SK-N-SH (cell line): Measurements from ENCODE around the gene COQ9. TPM values are rescaled to one million over a fixed set of nuclear protein-coding genes. Genes with fewer than 3 reads are reported as not detected.
A peak's percentile ranks its signal among the peaks of the same experiment; 100 is the strongest.

Experiments
- CTCF ChIA-PET: fragments of 300-600, 350-600 bp; formaldehyde crosslinking; extraction: SDS; loops from one replicate; lab custom pipeline; 2021; lab: Yijun Ruan, JAX
- POLR2A ChIA-PET: fragments of 350-600 bp; sonication (Branson Sonifier 250); formaldehyde crosslinking; extraction: SDS; loops from one replicate; lab custom pipeline; 2020; ENCODE audit warnings: antibody characterized with exemption, inconsistent platforms; lab: Yijun Ruan, JAX
- DNase-seq: peaks from one replicate; pipeline ENCODE4 v3.0.0; 2012
- H2AFZ ChIP-seq: fragments of 200-600 bp; sonication (generic); 2 replicates; pipeline ENCODE4 v1.8.1; 2016; ENCODE audit warnings: antibody characterized with exemption, mild to moderate bottlenecking, low read depth
- H3F3A ChIP-seq: fragments of 200-600 bp; sonication (generic); replicated peaks from 2 replicates; pipeline ENCODE3; 2016; ENCODE audit warnings: antibody characterized with exemption, mild to moderate bottlenecking; ENCODE audit not compliant: insufficient read depth
- H3K27ac ChIP-seq, 2 experiments: fragments of 200-500 bp in 1 of 2; fragments of 200-600 bp in 1 of 2; sonication (Bioruptor generic) in 1 of 2; sonication (generic), shearing (Covaris generic) in 1 of 2; 2 replicates each; pipeline versions ENCODE4 v1.5.1 to v1.6.1; 2014 to 2016; ENCODE audit warnings: low read depth in 2 of 2, inconsistent platforms in 1 of 2, low read length in 1 of 2, mild to moderate bottlenecking in 1 of 2, mixed read lengths in 1 of 2
- H3K27me3 ChIP-seq: fragments of 200-600 bp; sonication (generic), shearing (Covaris generic); 2 replicates; pipeline ENCODE4 v1.6.1; 2016; ENCODE audit warnings: mixed run types; ENCODE audit not compliant: insufficient read depth
- H3K36me3 ChIP-seq, 2 experiments: fragments of 200-500 bp in 1 of 2; fragments of 200-600 bp in 1 of 2; sonication (Bioruptor generic) in 1 of 2; sonication (generic) in 1 of 2; replicated peaks in 1 of 2; 2 replicates each; pipeline versions ENCODE3 to v1.5.1; 2014 to 2016; ENCODE audit warnings: low read length in 1 of 2, mild to moderate bottlenecking in 1 of 2; ENCODE audit not compliant: insufficient read depth in 2 of 2, control insufficient read depth in 1 of 2
- H3K4me1 ChIP-seq, 2 experiments: fragments of 200-500 bp in 1 of 2; fragments of 200-600 bp in 1 of 2; sonication (Bioruptor generic) in 1 of 2; sonication (generic), shearing (Covaris generic) in 1 of 2; 2 replicates each; pipeline versions ENCODE4 v1.5.1 to v1.6.1; 2014 to 2016; ENCODE audit warnings: low read depth in 1 of 2, low read length in 1 of 2, mixed run types in 1 of 2; ENCODE audit not compliant: insufficient read depth in 2 of 2, control insufficient read depth in 1 of 2
- H3K4me2 ChIP-seq: fragments of 200-600 bp; sonication (generic), shearing (Covaris generic); 2 replicates; pipeline ENCODE4 v1.6.1; 2017; ENCODE audit warnings: mixed run types
- H3K4me3 ChIP-seq, 2 experiments: fragments of 200-500 bp in 1 of 2; fragments of 200-600 bp in 1 of 2; sonication (Bioruptor generic) in 1 of 2; sonication (generic), shearing (Covaris generic) in 1 of 2; 2 replicates each; pipeline versions ENCODE4 v1.5.1 to v1.8.1; 2014 to 2016; ENCODE audit warnings: low read depth in 2 of 2, inconsistent platforms in 1 of 2, low read length in 1 of 2, mild to moderate bottlenecking in 1 of 2, mixed read lengths in 1 of 2, moderate library complexity in 1 of 2
- H3K79me2 ChIP-seq: fragments of 200-600 bp; sonication (generic); 2 replicates; pipeline ENCODE4 v1.8.1; 2017; ENCODE audit warnings: mild to moderate bottlenecking; ENCODE audit not compliant: insufficient read depth
- H3K9ac ChIP-seq: fragments of 200-600 bp; sonication (generic); 2 replicates; pipeline ENCODE4 v1.6.1; 2017; ENCODE audit warnings: mixed run types
- H3K9me2 ChIP-seq: fragments of 200-600 bp; sonication (generic); 2 replicates; pipeline ENCODE4 v1.6.1; 2017; ENCODE audit warnings: mixed run types
- H3K9me3 ChIP-seq: fragments of 200-600 bp; sonication (generic); 2 replicates; pipeline ENCODE4 v1.6.1; 2017; ENCODE audit warnings: mixed run types, mild to moderate bottlenecking, moderate library complexity
- H4K20me1 ChIP-seq: fragments of 200-600 bp; sonication (generic); 2 replicates; pipeline ENCODE4 v1.6.1; 2017; ENCODE audit warnings: mild to moderate bottlenecking, mixed run types; ENCODE audit not compliant: insufficient read depth
- ELF1 ChIP-seq: IDR thresholded peaks from 2 replicates; pipeline ENCODE4 v1.4.0; 2012
- FOSL2 ChIP-seq: IDR thresholded peaks from 2 replicates; pipeline ENCODE4 v1.4.0; 2012; ENCODE audit warnings: low read depth, mild to moderate bottlenecking, moderate library complexity, borderline replicate concordance
- GATA2 ChIP-seq: sonication (generic); formaldehyde crosslinking; IDR thresholded peaks from 2 replicates; pipeline ENCODE4 v1.5.0; 2020; ENCODE audit warnings: mild to moderate bottlenecking, missing genetic modification reagents
- IRF3 ChIP-seq: fragments of 150-350 bp; IDR thresholded peaks from 2 replicates; pipeline ENCODE4 v1.6.1; 2016; ENCODE audit warnings: mild to moderate bottlenecking, low read depth, low read length
- JUND ChIP-seq: IDR thresholded peaks from 2 replicates; pipeline ENCODE4 v1.4.0; 2012
- MAX ChIP-seq: IDR thresholded peaks from 2 replicates; pipeline ENCODE4 v1.4.0; 2012; ENCODE audit warnings: low read depth
- MEF2A ChIP-seq: IDR thresholded peaks from 2 replicates; pipeline ENCODE4 v1.4.0; 2012; ENCODE audit warnings: low read depth, borderline replicate concordance
- MXI1 ChIP-seq: IDR thresholded peaks from 2 replicates; pipeline ENCODE4 v1.6.1; 2012; ENCODE audit warnings: mild to moderate bottlenecking, low read depth, low read length, improper control_type of control experiment
- PBX3 ChIP-seq: IDR thresholded peaks from 2 replicates; pipeline ENCODE4; 2012
- POLR2AphosphoS5 ChIP-seq: IDR thresholded peaks from 2 replicates; pipeline ENCODE4 v1.6.1; 2012; ENCODE audit warnings: low read depth, low read length
- RCOR1 ChIP-seq: fragments of 150-350 bp; IDR thresholded peaks from 2 replicates; pipeline ENCODE4 v1.6.1; 2017; ENCODE audit warnings: antibody characterized with exemption, low read length
- REST ChIP-seq: IDR thresholded peaks from 2 replicates; pipeline ENCODE4 v1.6.1; 2012; ENCODE audit warnings: mild to moderate bottlenecking, low read depth, low read length, moderate library complexity
- RFX5 ChIP-seq: IDR thresholded peaks from 2 replicates; pipeline ENCODE4 v1.6.1; 2012; ENCODE audit warnings: mild to moderate bottlenecking, improper control_type of control experiment, low read length
- RXRA ChIP-seq: IDR thresholded peaks from 2 replicates; pipeline ENCODE4 v1.4.0; 2012; ENCODE audit warnings: low read depth, mild to moderate bottlenecking, borderline replicate concordance
- TEAD4 ChIP-seq: IDR thresholded peaks from 2 replicates; pipeline ENCODE4 v1.4.0; 2012; ENCODE audit warnings: mild to moderate bottlenecking, borderline replicate concordance; ENCODE audit not compliant: insufficient read depth
- USF2 ChIP-seq: fragments of 150-350 bp; IDR thresholded peaks from 2 replicates; pipeline ENCODE4 v1.6.1; 2017; ENCODE audit warnings: antibody characterized with exemption, low read length, low read depth, borderline replicate concordance
- YY1 ChIP-seq: IDR thresholded peaks from 2 replicates; pipeline ENCODE4 v1.4.0; 2012; ENCODE audit warnings: low read depth, mild to moderate bottlenecking
- WGBS: methylation state at CpG from one replicate; pipeline ENCODE4 v1.1.6; 2017; ENCODE audit warnings: low lambda C conversion rate; 5-methylcytosine and 5-hydroxymethylcytosine counted together
- polyA plus RNA-seq, 3 experiments: library from polyadenylated mRNA; depleted of rRNA; stranded (reverse); fragments of >200 nt; gene quantifications; 2 replicates each; pipeline ENCODE4 v1.2.3, GENCODE V29; 2012

The COQ9 gene
- polyA plus RNA-seq, 1 of the 3 experiments (the other 2 are of a cell fraction) = 81.2 TPM

- no peaks in the 10 kb centered on the region for H3K9me3 ChIP-seq
- H3K9ac ChIP-seq = no peak overlapping the region
- POLR2A ChIA-PET = interaction anchor here (0.8 to 5.4 kb wide), 10 partner anchors 9 to 132 kb away, joined by 3 to 152 read pairs (median 4); partner anchors contain the start of genes CIAPIN1, COQ9, DOK4 and POLR2C
- H3K79me2 ChIP-seq = no peaks in the 10 kb centered on the region
- no peak overlapping the region for H2AFZ ChIP-seq
- H3K36me3 ChIP-seq = no peaks in the 10 kb centered on the region
- H3K27ac ChIP-seq = peak overlapping the region in 1 of 2 experiments; percentile 99; a peak in 3 of 4 replicates
- no peak overlapping the region for H3K4me2 ChIP-seq
- TF ChIP-seq RFX5 (no peak), RXRA (no peak), RCOR1 (no peak), TEAD4 (no peak)
- H3K4me3 ChIP-seq = no peak overlapping the region
- DNase-seq = no peak
- H4K20me1 ChIP-seq = no peaks in the 10 kb centered on the region
- peaks cover 0 to 45% of the 10 kb centered on the region in 2 experiments; a peak in 1 of 4 replicates for H3K4me1 ChIP-seq
- H3F3A ChIP-seq = no peaks in the 10 kb centered on the region
- 74% methylated on average over 10 of the region's 12 CpGs for WGBS
- CTCF ChIA-PET = interaction anchor here (1.0 to 23.0 kb wide), 7 partner anchors 10 to 88 kb away, joined by 3 to 426 read pairs (median 34); partner anchors contain the start of genes DOK4 and POLR2C
- no peaks in the 10 kb centered on the region for H3K9me2 ChIP-seq
- no peaks in the 10 kb centered on the region for H3K27me3 ChIP-seq
Measured at GRCh38 chr16:57509231-57509923, 62.1 kb downstream of the COQ9 start.

- Histone ChIP-seq H4K20me1 (no peaks in the 10 kb centered on the region), H3F3A (no peaks in the 10 kb centered on the region), H3K4me1 (peaks cover 0 to 51% of the 10 kb centered on the region in 2 experiments; a peak in 1 of 4 replicates), H3K27me3 (no peaks in the 10 kb centered on the region), H3K4me3 (no peak overlapping the region), H3K79me2 (no peaks in the 10 kb centered on the region), H3K9ac (no peak overlapping the region), H3K36me3 (no peaks in the 10 kb centered on the region), H3K9me2 (no peaks in the 10 kb centered on the region), H3K27ac (peak overlapping the region in 1 of 2 experiments; percentile 99; a peak in 3 of 4 replicates), H3K4me2 (no peak overlapping the region), H2AFZ (no peak overlapping the region), H3K9me3 (no peaks in the 10 kb centered on the region)
- DNase-seq = peak; percentile 85
- ChIA-PET POLR2A (interaction anchor here (1.1 to 5.4 kb wide), 8 partner anchors 10 to 133 kb away, joined by 3 to 152 read pairs (median 8); partner anchors contain the start of genes CIAPIN1, COQ9, DOK4 and POLR2C), CTCF (interaction anchor here (1.0 to 23.0 kb wide), 6 partner anchors 9 to 210 kb away, joined by 3 to 426 read pairs (median 126); partner anchors contain the start of genes DOK4 and POLR2C)
- 38% methylated on average over 9 of the region's 10 CpGs for WGBS
- TF ChIP-seq RFX5 (no peak; the same call in 1 of the 2 replicates), USF2 (no peak), MAX (no peak), REST (no peak), MEF2A (no peak), GATA2 (peak; percentile 98), MXI1 (0 out of 2 replicates have a peak, but pooled peaks have one; percentile 13), POLR2AphosphoS5 (peak; percentile 19; the same call in 1 of the 2 replicates), JUND (no peak), ELF1 (no peak), IRF3 (no peak), FOSL2 (no peak), PBX3 (no peak), YY1 (no peak)
Measured at GRCh38 chr16:57510016-57510871, 63.0 kb downstream of the COQ9 start.
